GM12878 (cell line): Measurements from ENCODE around the gene VEGFB. TPM values are rescaled to one million over a fixed set of nuclear protein-coding genes. Genes with fewer than 3 reads are reported as not detected.

Experiments used
- ATAC-seq: fragments of 200-7000 bp; cut with Tn5 transposase; 3 replicates; pipeline ENCODE4 v1.9.1; 2020; ENCODE audit warnings: mild to moderate bottlenecking, moderate library complexity
- BruUV-seq: library from RNA; stranded (reverse); fragments of 400-500 nt; replicated peaks from 2 replicates; lab custom pipeline; 2021; lab: Mats Ljungman, UMichigan
- CTCF ChIA-PET: fragments of 300-600 bp; sonication (Branson Sonifier 250); formaldehyde crosslinking; extraction: SDS; loops from one replicate; lab custom pipeline; 2021; ENCODE audit warnings: inconsistent platforms; lab: Yijun Ruan, JAX
- POLR2A ChIA-PET: fragments of 350-600 bp; formaldehyde crosslinking; extraction: SDS; loops from one replicate; lab custom pipeline; 2021; ENCODE audit warnings: inconsistent platforms; lab: Charles Lee
- RAD21 ChIA-PET: fragments of 300-600 bp; sonication (Branson Sonifier 250); formaldehyde crosslinking; loops from one replicate; lab custom pipeline; 2023; ENCODE audit warnings: antibody characterized with exemption; ENCODE audit not compliant: unreplicated experiment; lab: Charles Lee
- SMC1A ChIA-PET: fragments of 300-600 bp; sonication (Branson Sonifier 250); formaldehyde crosslinking; loops from one replicate; lab custom pipeline; 2023; ENCODE audit not compliant: unreplicated experiment, uncharacterized antibody; lab: Charles Lee
- DNase-seq: peaks from one replicate; pipeline ENCODE4 v3.0.0-alpha.2; 2011; ENCODE audit warnings: low read depth, low spot score
- FAIRE-seq: peaks from 3 replicates; lab custom pipeline; 2011; peaks lifted over from hg19 to GRCh38; lab: Jason Lieb, UNC
- H2AFZ ChIP-seq: 2 replicates; pipeline ENCODE4 v1.6.0; 2011; ENCODE audit warnings: low read depth, low read length, control low read depth; ENCODE audit not compliant: control insufficient read depth
- H3K27ac ChIP-seq: 2 replicates; pipeline ENCODE4 v1.5.1; 2011; ENCODE audit warnings: control low read depth; ENCODE audit not compliant: control insufficient read depth, insufficient read depth
- H3K27me3 ChIP-seq, 2 experiments: replicated peaks in 1 of 2; 2 replicates each; pipeline versions ENCODE4 v1.6.0 to v1.6.1; 2011; ENCODE audit warnings: low read length in 1 of 2; ENCODE audit not compliant: control insufficient read depth in 2 of 2, insufficient read depth in 2 of 2
- H3K36me3 ChIP-seq, 2 experiments: 2 replicates each; pipeline ENCODE4 v1.5.1; 2011; ENCODE audit warnings: low read length in 1 of 2; ENCODE audit not compliant: control insufficient read depth in 2 of 2, insufficient read depth in 2 of 2
- H3K4me1 ChIP-seq: 2 replicates; pipeline ENCODE4 v1.6.1; 2011; ENCODE audit warnings: mild to moderate bottlenecking, low read length, moderate library complexity, mixed read lengths; ENCODE audit not compliant: control insufficient read depth, insufficient read depth
- H3K4me2 ChIP-seq: 2 replicates; pipeline ENCODE4 v1.6.0; 2011; ENCODE audit warnings: control low read depth; ENCODE audit not compliant: control insufficient read depth, insufficient read depth
- H3K4me3 ChIP-seq: fragments of 200-600 bp; sonication (generic); 2 replicates; pipeline ENCODE4 v1.5.1; 2016
- H3K79me2 ChIP-seq: 2 replicates; pipeline ENCODE4 v1.6.0; 2011; ENCODE audit warnings: low read length; ENCODE audit not compliant: control insufficient read depth, insufficient read depth
- H3K9ac ChIP-seq: 2 replicates; pipeline ENCODE4 v1.8.0; 2011; ENCODE audit warnings: low read length, control low read depth, mixed read lengths; ENCODE audit not compliant: control insufficient read depth, insufficient read depth
- H3K9me3 ChIP-seq: replicated peaks from 3 replicates; pipeline ENCODE4 v1.5.1; 2011; ENCODE audit warnings: mild to moderate bottlenecking, low read length; ENCODE audit not compliant: control insufficient read depth, insufficient read depth
- H4K20me1 ChIP-seq: 2 replicates; pipeline ENCODE4 v1.6.0; 2011; ENCODE audit not compliant: control insufficient read depth, insufficient read depth
- LARP7 ChIP-seq: fragments of 450-650 bp; IDR thresholded peaks from 2 replicates; pipeline ENCODE4 v1.6.1; 2017; ENCODE audit warnings: mild to moderate bottlenecking
- WGBS: methylation state at CpG from one replicate; pipeline ENCODE4 v1.1.6; 2016; ENCODE audit warnings: low lambda C conversion rate; ENCODE audit not compliant: insufficient replicate concordance, insufficient coverage; ENCODE audit errors: missing lambda C conversion rate; 5-methylcytosine and 5-hydroxymethylcytosine counted together
- in situ Hi-C: fragments of 300-500 bp; cut with MboI; formaldehyde crosslinking; loops from 9 replicates; pipeline ENCODE4 v1.14.3; 2018; ENCODE audit warnings: mixed read lengths
- intact Hi-C: fragments of 100-400 bp; cut with micrococcal nuclease; formaldehyde crosslinking; loops from one replicate; pipeline ENCODE4 v1.14.2; 2022; ENCODE audit not compliant: unreplicated experiment
- polyA plus RNA-seq, 11 experiments: library from polyadenylated mRNA; depleted of rRNA in 4 of 11; unstranded in 6 of 11; stranded (reverse) in 5 of 11; fragments of >200 nt; fragmentation: Nextera tagmentation in 4 of 11; fragmentation: Illumina TruSeq in 1 of 11; extraction: Ambion mirVana in 4 of 11; extraction: Trizol in 1 of 11; gene quantifications; 1 replicate in 1 of 11; 2 replicates in 10 of 11; pipeline versions ENCODE4 v1.2.1 to v1.2.3, GENCODE V29; 2011 to 2016; ENCODE audit warnings: inconsistent platforms in 2 of 11, missing spikeins in 2 of 11, low read depth in 1 of 11
- total RNA-seq, 4 experiments: library from RNA; depleted of rRNA in 3 of 4; stranded (reverse); fragments of >200 nt in 3 of 4; fragmentation: Illumina TruSeq in 1 of 4; extraction: Trizol in 1 of 4; gene quantifications; 2 replicates each; pipeline versions ENCODE4 v1.2.1 to v1.2.3, GENCODE V29; 2013 to 2021

The VEGFB gene
- total and polyA plus RNA-seq, 10 of the 15 experiments (the other 5 are each of a cell fraction or from before 2014, with no cell fraction given): 7.0 to 75.8 (median 20.3) TPM

- intact Hi-C loops: no loop called here
- peaks cover 3 to 10% of the 10 kb centered on the region in 2 experiments for H3K27me3 ChIP-seq
- peaks cover 0 to 2% of the 10 kb centered on the region in 2 experiments; a peak in 2 of 4 replicates for H3K36me3 ChIP-seq
- H3K27ac ChIP-seq: no peak overlapping the region
- no peak overlapping the region for H3K4me2 ChIP-seq
- ChIA-PET POLR2A (no interaction called here), RAD21 (no interaction called here), CTCF (interaction anchor here (1.3 to 2.3 kb wide), 2 partner anchors 12 to 84 kb away, joined by 4 to 7 read pairs; partner anchors contain the start of gene CATSPERZ), SMC1A (no interaction called here)
- no peak for TF ChIP-seq LARP7
- H3K79me2 ChIP-seq: peaks cover 15% of the 10 kb centered on the region
- H3K4me1 ChIP-seq: peaks cover 7% of the 10 kb centered on the region
- DNase-seq (no peak), FAIRE-seq (no peak), ATAC-seq (no peak)
- no peak overlapping the region for H2AFZ ChIP-seq
- no peaks in the 10 kb centered on the region; the same call in 1 of the 2 replicates for H4K20me1 ChIP-seq
- H3K9ac ChIP-seq: no peak overlapping the region
- no TSS peak for BruUV-seq
- no peak overlapping the region for H3K4me3 ChIP-seq
- WGBS: 56% methylated on average over 9 of the region's 9 CpGs
- H3K9me3 ChIP-seq: no peaks in the 10 kb centered on the region
- in situ Hi-C loops: no loop called here
Measured at GRCh38 chr11:64288353-64288750, 54.0 kb downstream of the VEGFB start.

Other genes starting within 250 kb of the VEGFB start
Only the 7 nearest of the 20 such genes appear.
- 122 and 145 TPM in 2 replicates for gene FERMT3, start 27.9 kb upstream of the VEGFB start, total RNA-seq (2014; rRNA removed)
- gene FERMT3, start 27.9 kb upstream of the VEGFB start, total RNA-seq (2014; rRNA removed; fragmentation: Illumina TruSeq; extraction: Trizol): 44.4 and 47.3 TPM in 2 replicates
- 192 and 211 TPM in 2 replicates for gene FERMT3, start 27.9 kb upstream of the VEGFB start, total RNA-seq (2021)
- gene FERMT3, start 27.9 kb upstream of the VEGFB start, polyA plus RNA-seq (2011; rRNA removed): 24.2 and 86.8 TPM in 2 replicates
- 6.8 and 49.0 TPM in 2 replicates for gene FERMT3, start 27.9 kb upstream of the VEGFB start, polyA plus RNA-seq (2014; fragmentation: Illumina TruSeq; extraction: Trizol)
- 1 to 10 TPM; 2.0 to 9.2 TPM for gene FERMT3, start 27.9 kb upstream of the VEGFB start, polyA plus RNA-seq (2014; fragmentation: Nextera tagmentation; extraction: Ambion mirVana)
- 141 and 191 TPM in 2 replicates for gene FERMT3, start 27.9 kb upstream of the VEGFB start, polyA plus RNA-seq (2014; rRNA removed)
- gene FERMT3, start 27.9 kb upstream of the VEGFB start, polyA plus RNA-seq (2016; fragmentation: Nextera tagmentation; extraction: Ambion mirVana): 100 to 1,000 TPM; 198 to 207 TPM
- 39.0 and 43.1 TPM in 2 replicates for gene TRPT1, start 8.4 kb upstream of the VEGFB start, total RNA-seq (2014; rRNA removed)
- gene TRPT1, start 8.4 kb upstream of the VEGFB start, total RNA-seq (2014; rRNA removed; fragmentation: Illumina TruSeq; extraction: Trizol): 17.8 and 19.9 TPM in 2 replicates
- gene TRPT1, start 8.4 kb upstream of the VEGFB start, total RNA-seq (2021): 37.7 and 39.2 TPM in 2 replicates
- gene TRPT1, start 8.4 kb upstream of the VEGFB start, polyA plus RNA-seq (2011; rRNA removed): 12.1 and 23.8 TPM in 2 replicates
- 13.0 and 14.3 TPM in 2 replicates for gene TRPT1, start 8.4 kb upstream of the VEGFB start, polyA plus RNA-seq (2014; fragmentation: Illumina TruSeq; extraction: Trizol)
- gene TRPT1, start 8.4 kb upstream of the VEGFB start, polyA plus RNA-seq (2014; fragmentation: Nextera tagmentation; extraction: Ambion mirVana): 10 to 100 TPM in 1 of 2 experiments, 1 to 10 TPM in 1; 7.1 to 21.3 TPM
- 42.0 and 43.7 TPM in 2 replicates for gene TRPT1, start 8.4 kb upstream of the VEGFB start, polyA plus RNA-seq (2014; rRNA removed)
- gene TRPT1, start 8.4 kb upstream of the VEGFB start, polyA plus RNA-seq (2016; fragmentation: Nextera tagmentation; extraction: Ambion mirVana): 10 to 100 TPM; 49.9 to 63.0 TPM
- gene NUDT22, start 8.3 kb upstream of the VEGFB start, total RNA-seq (2014; rRNA removed): 102 and 115 TPM in 2 replicates
- gene NUDT22, start 8.3 kb upstream of the VEGFB start, total RNA-seq (2014; rRNA removed; fragmentation: Illumina TruSeq; extraction: Trizol): 31.0 and 37.7 TPM in 2 replicates
- gene NUDT22, start 8.3 kb upstream of the VEGFB start, total RNA-seq (2021): 87.7 and 91.0 TPM in 2 replicates
- gene NUDT22, start 8.3 kb upstream of the VEGFB start, polyA plus RNA-seq (2011; rRNA removed): 21.2 and 38.5 TPM in 2 replicates
- 6.0 and 17.0 TPM in 2 replicates for gene NUDT22, start 8.3 kb upstream of the VEGFB start, polyA plus RNA-seq (2014; fragmentation: Illumina TruSeq; extraction: Trizol)
- gene NUDT22, start 8.3 kb upstream of the VEGFB start, polyA plus RNA-seq (2014; fragmentation: Nextera tagmentation; extraction: Ambion mirVana): 10 to 100 TPM in 1 of 2 experiments, 1 to 10 TPM in 1; 6.7 to 20.9 TPM
- gene NUDT22, start 8.3 kb upstream of the VEGFB start, polyA plus RNA-seq (2014; rRNA removed): 94.4 and 118 TPM in 2 replicates
- 10 to 100 TPM; 95.8 to 99.2 TPM for gene NUDT22, start 8.3 kb upstream of the VEGFB start, polyA plus RNA-seq (2016; fragmentation: Nextera tagmentation; extraction: Ambion mirVana)
- 19.8 and 26.1 TPM in 2 replicates for gene DNAJC4, start 4.0 kb upstream of the VEGFB start, total RNA-seq (2014; rRNA removed)
- 19.3 and 22.5 TPM in 2 replicates for gene DNAJC4, start 4.0 kb upstream of the VEGFB start, total RNA-seq (2014; rRNA removed; fragmentation: Illumina TruSeq; extraction: Trizol)
- gene DNAJC4, start 4.0 kb upstream of the VEGFB start, total RNA-seq (2021): 33.7 and 36.4 TPM in 2 replicates
- gene DNAJC4, start 4.0 kb upstream of the VEGFB start, polyA plus RNA-seq (2011; rRNA removed): 22.4 and 33.9 TPM in 2 replicates
- 12.0 and 27.8 TPM in 2 replicates for gene DNAJC4, start 4.0 kb upstream of the VEGFB start, polyA plus RNA-seq (2014; fragmentation: Illumina TruSeq; extraction: Trizol)
- 1 to 10 TPM; 3.7 to 9.7 TPM for gene DNAJC4, start 4.0 kb upstream of the VEGFB start, polyA plus RNA-seq (2014; fragmentation: Nextera tagmentation; extraction: Ambion mirVana)
- 64.9 and 70.6 TPM in 2 replicates for gene DNAJC4, start 4.0 kb upstream of the VEGFB start, polyA plus RNA-seq (2014; rRNA removed)
- 10 to 100 TPM; 32.4 to 35.0 TPM for gene DNAJC4, start 4.0 kb upstream of the VEGFB start, polyA plus RNA-seq (2016; fragmentation: Nextera tagmentation; extraction: Ambion mirVana)
- 47.8 and 62.4 TPM in 2 replicates for gene FKBP2, start 6.5 kb downstream of the VEGFB start, total RNA-seq (2014; rRNA removed)
- gene FKBP2, start 6.5 kb downstream of the VEGFB start, total RNA-seq (2014; rRNA removed; fragmentation: Illumina TruSeq; extraction: Trizol): 39.1 and 41.5 TPM in 2 replicates
- gene FKBP2, start 6.5 kb downstream of the VEGFB start, total RNA-seq (2021): 31.6 and 37.1 TPM in 2 replicates
- gene FKBP2, start 6.5 kb downstream of the VEGFB start, polyA plus RNA-seq (2011; rRNA removed): 10.7 and 25.5 TPM in 2 replicates
- 7.5 and 37.5 TPM in 2 replicates for gene FKBP2, start 6.5 kb downstream of the VEGFB start, polyA plus RNA-seq (2014; fragmentation: Illumina TruSeq; extraction: Trizol)
- 10 to 100 TPM in 1 of 2 experiments, 1 to 10 TPM in 1; 1.8 to 26.8 TPM for gene FKBP2, start 6.5 kb downstream of the VEGFB start, polyA plus RNA-seq (2014; fragmentation: Nextera tagmentation; extraction: Ambion mirVana)
- gene FKBP2, start 6.5 kb downstream of the VEGFB start, polyA plus RNA-seq (2014; rRNA removed): 58.6 and 61.9 TPM in 2 replicates
- 10 to 100 TPM; 95.0 to 99.7 TPM for gene FKBP2, start 6.5 kb downstream of the VEGFB start, polyA plus RNA-seq (2016; fragmentation: Nextera tagmentation; extraction: Ambion mirVana)
- 219 and 251 TPM in 2 replicates for gene PPP1R14B, start 12.4 kb downstream of the VEGFB start, total RNA-seq (2014; rRNA removed)
- 170 and 195 TPM in 2 replicates for gene PPP1R14B, start 12.4 kb downstream of the VEGFB start, total RNA-seq (2014; rRNA removed; fragmentation: Illumina TruSeq; extraction: Trizol)
- gene PPP1R14B, start 12.4 kb downstream of the VEGFB start, total RNA-seq (2021): 264 and 283 TPM in 2 replicates
- 75.7 and 138 TPM in 2 replicates for gene PPP1R14B, start 12.4 kb downstream of the VEGFB start, polyA plus RNA-seq (2011; rRNA removed)
- 42.7 and 109 TPM in 2 replicates for gene PPP1R14B, start 12.4 kb downstream of the VEGFB start, polyA plus RNA-seq (2014; fragmentation: Illumina TruSeq; extraction: Trizol)
- 10 to 100 TPM in 1 of 2 experiments, 1 to 10 TPM in 1; 8.4 to 27.7 TPM for gene PPP1R14B, start 12.4 kb downstream of the VEGFB start, polyA plus RNA-seq (2014; fragmentation: Nextera tagmentation; extraction: Ambion mirVana)
- gene PPP1R14B, start 12.4 kb downstream of the VEGFB start, polyA plus RNA-seq (2014; rRNA removed): 222 and 270 TPM in 2 replicates
- gene PPP1R14B, start 12.4 kb downstream of the VEGFB start, polyA plus RNA-seq (2016; fragmentation: Nextera tagmentation; extraction: Ambion mirVana): 10 to 100 TPM; 59.7 to 84.0 TPM
- 7.5 and 7.7 TPM in 2 replicates for gene PLCB3, start 16.9 kb downstream of the VEGFB start, total RNA-seq (2014; rRNA removed)
- 2.8 and 3.3 TPM in 2 replicates for gene PLCB3, start 16.9 kb downstream of the VEGFB start, total RNA-seq (2014; rRNA removed; fragmentation: Illumina TruSeq; extraction: Trizol)
- gene PLCB3, start 16.9 kb downstream of the VEGFB start, total RNA-seq (2021): 7.8 and 10.3 TPM in 2 replicates
- 2.0 and 3.2 TPM in 2 replicates for gene PLCB3, start 16.9 kb downstream of the VEGFB start, polyA plus RNA-seq (2011; rRNA removed)
- gene PLCB3, start 16.9 kb downstream of the VEGFB start, polyA plus RNA-seq (2014; fragmentation: Illumina TruSeq; extraction: Trizol): 1.1 and 3.6 TPM in 2 replicates
- under 1 TPM; 0.03 to 0.18 TPM for gene PLCB3, start 16.9 kb downstream of the VEGFB start, polyA plus RNA-seq (2014; fragmentation: Nextera tagmentation; extraction: Ambion mirVana)
- 7.3 and 7.6 TPM in 2 replicates for gene PLCB3, start 16.9 kb downstream of the VEGFB start, polyA plus RNA-seq (2014; rRNA removed)
- 1 to 10 TPM; 1.4 TPM for gene PLCB3, start 16.9 kb downstream of the VEGFB start, polyA plus RNA-seq (2016; fragmentation: Nextera tagmentation; extraction: Ambion mirVana)